Measurements from ENCODE around the gene DNAJC22. TPM values are rescaled to one million over a fixed set of nuclear protein-coding genes. Genes with fewer than 3 reads are reported as not detected.

The DNAJC22 gene
- total and polyA plus RNA-seq, 9 of the 15 experiments (the other 6 are each of a cell fraction or from before 2014, with no cell fraction given), result 0.10 to 1.2 (median 0.47) TPM

GRCh38 chr12:49322708-49323523 is 23.8 kb upstream of the DNAJC22 start, which contains the start of gene TROAP (continued):
- TF ChIP-seq RBM25 (IDR thresholded peaks at IDR 0.05; ENCODE audit: low read depth, low read length, severe bottlenecking), result peak; percentile 74
- TF ChIP-seq FOXA3 (CRISPR knock-in tag; conservative IDR thresholded peaks at IDR 0.05 in 1 of 2, IDR thresholded peaks at IDR 0.05 in 1 of 2), result no peak
- no peak for TF ChIP-seq CBFA2T3 (IDR thresholded peaks at IDR 0.05)
- no peak for TF ChIP-seq NFATC3 (IDR thresholded peaks at IDR 0.05)
- TF ChIP-seq EHMT2 (IDR thresholded peaks at IDR 0.05), result no peak
- TF ChIP-seq BMI1 (IDR thresholded peaks at IDR 0.05; ENCODE audit: low read length), result no peak
- TF ChIP-seq, protein P1, sequence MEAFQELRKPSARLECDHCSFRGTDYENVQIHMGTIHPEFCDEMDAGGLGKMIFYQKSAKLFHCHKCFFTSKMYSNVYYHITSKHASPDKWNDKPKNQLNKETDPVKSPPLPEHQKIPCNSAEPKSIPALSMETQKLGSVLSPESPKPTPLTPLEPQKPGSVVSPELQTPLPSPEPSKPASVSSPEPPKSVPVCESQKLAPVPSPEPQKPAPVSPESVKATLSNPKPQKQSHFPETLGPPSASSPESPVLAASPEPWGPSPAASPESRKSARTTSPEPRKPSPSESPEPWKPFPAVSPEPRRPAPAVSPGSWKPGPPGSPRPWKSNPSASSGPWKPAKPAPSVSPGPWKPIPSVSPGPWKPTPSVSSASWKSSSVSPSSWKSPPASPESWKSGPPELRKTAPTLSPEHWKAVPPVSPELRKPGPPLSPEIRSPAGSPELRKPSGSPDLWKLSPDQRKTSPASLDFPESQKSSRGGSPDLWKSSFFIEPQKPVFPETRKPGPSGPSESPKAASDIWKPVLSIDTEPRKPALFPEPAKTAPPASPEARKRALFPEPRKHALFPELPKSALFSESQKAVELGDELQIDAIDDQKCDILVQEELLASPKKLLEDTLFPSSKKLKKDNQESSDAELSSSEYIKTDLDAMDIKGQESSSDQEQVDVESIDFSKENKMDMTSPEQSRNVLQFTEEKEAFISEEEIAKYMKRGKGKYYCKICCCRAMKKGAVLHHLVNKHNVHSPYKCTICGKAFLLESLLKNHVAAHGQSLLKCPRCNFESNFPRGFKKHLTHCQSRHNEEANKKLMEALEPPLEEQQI (IDR thresholded peaks at IDR 0.05), result no peak
- TF ChIP-seq, protein P2, sequence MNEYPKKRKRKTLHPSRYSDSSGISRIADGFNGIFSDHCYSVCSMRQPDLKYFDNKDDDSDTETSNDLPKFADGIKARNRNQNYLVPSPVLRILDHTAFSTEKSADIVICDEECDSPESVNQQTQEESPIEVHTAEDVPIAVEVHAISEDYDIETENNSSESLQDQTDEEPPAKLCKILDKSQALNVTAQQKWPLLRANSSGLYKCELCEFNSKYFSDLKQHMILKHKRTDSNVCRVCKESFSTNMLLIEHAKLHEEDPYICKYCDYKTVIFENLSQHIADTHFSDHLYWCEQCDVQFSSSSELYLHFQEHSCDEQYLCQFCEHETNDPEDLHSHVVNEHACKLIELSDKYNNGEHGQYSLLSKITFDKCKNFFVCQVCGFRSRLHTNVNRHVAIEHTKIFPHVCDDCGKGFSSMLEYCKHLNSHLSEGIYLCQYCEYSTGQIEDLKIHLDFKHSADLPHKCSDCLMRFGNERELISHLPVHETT (CRISPR knock-in tag; conservative IDR thresholded peaks at IDR 0.05 in 1 of 2, IDR thresholded peaks at IDR 0.05 in 1 of 2), result no peak
- no peak for TF ChIP-seq ZFP30 (CRISPR knock-in tag; IDR thresholded peaks at IDR 0.05; ENCODE audit: borderline replicate concordance)
- no peak for TF ChIP-seq FOXK2 (conservative IDR thresholded peaks at IDR 0.05 in 1 of 2, IDR thresholded peaks at IDR 0.05 in 1 of 2; ENCODE audit: low read depth in 2 of 2)
- peak; percentile 75 to 99; a peak in 3 of 4 replicates for TF ChIP-seq HDAC1 (IDR thresholded peaks at IDR 0.05)
- no peak for TF ChIP-seq ZNF408 (CRISPR knock-in tag; IDR thresholded peaks at IDR 0.05; ENCODE audit: low read depth)
- no peak for TF ChIP-seq FOXJ2 (tag; IDR thresholded peaks at IDR 0.05)
- no peak for TF ChIP-seq SRSF3 (IDR thresholded peaks at IDR 0.05; ENCODE audit: insufficient read depth, low read length)
- no peak for TF ChIP-seq ZNF445 (CRISPR knock-in tag; IDR thresholded peaks at IDR 0.05; ENCODE audit: low read depth)
- no peak for TF ChIP-seq ESRRA (IDR thresholded peaks at IDR 0.05; ENCODE audit: borderline replicate concordance, low read depth)
- TF ChIP-seq ZNF133 (CRISPR knock-in tag; IDR thresholded peaks at IDR 0.05), result no peak
- 0 out of 2 replicates have a peak, but pooled peaks have one; percentile 23 for TF ChIP-seq KDM2B (CRISPR knock-in tag; IDR thresholded peaks at IDR 0.05)
- peak; percentile 35 for TF ChIP-seq HNRNPLL (IDR thresholded peaks at IDR 0.05; ENCODE audit: low read depth, low read length, poor library complexity, severe bottlenecking)
- peak; percentile 99 for TF ChIP-seq ZNF384 (IDR thresholded peaks at IDR 0.05; ENCODE audit: low read depth, low read length)
- no peak for TF ChIP-seq ZNF589 (CRISPR knock-in tag; IDR thresholded peaks at IDR 0.05; ENCODE audit: low read depth)
- TF ChIP-seq SRSF9 (IDR thresholded peaks at IDR 0.05; ENCODE audit: borderline replicate concordance, low read depth, low read length), result no peak
- TF ChIP-seq STAT5B (CRISPR knock-in tag; IDR thresholded peaks at IDR 0.05), result no peak
- TF ChIP-seq ZNF696 (CRISPR knock-in tag; conservative IDR thresholded peaks at IDR 0.05), result no peak
